Bronchial epithelial cell (primary cell): ENCODE measurements around the gene ERICH2. TPM values are rescaled to one million over a fixed set of nuclear protein-coding genes. Genes with fewer than 3 reads are reported as not detected.
A peak's percentile ranks its signal among the peaks of the same experiment; 100 is the strongest.

Source experiments
- DNase-seq: peaks from one replicate; pipeline ENCODE4 v3.0.0-alpha.2; 2010; ENCODE audit warnings: low read depth
- FAIRE-seq: peaks from 2 replicates; lab custom pipeline; 2011; peaks lifted over from hg19 to GRCh38; lab: Jason Lieb, UNC
- H3K27me3 ChIP-seq: 2 replicates; pipeline ENCODE4 v1.5.1; 2011; ENCODE audit warnings: low read length; ENCODE audit not compliant: control insufficient read depth, insufficient read depth
- H3K36me3 ChIP-seq: 2 replicates; pipeline ENCODE4 v1.5.1; 2011; ENCODE audit warnings: low read length; ENCODE audit not compliant: control insufficient read depth, insufficient read depth
- H3K4me3 ChIP-seq: 2 replicates; pipeline ENCODE4 v1.5.1; 2011; ENCODE audit warnings: mild to moderate bottlenecking, low read depth, low read length, control low read depth
- total RNA-seq: library from RNA; depleted of rRNA; stranded (reverse); fragments of >200 nt; gene quantifications from 2 replicates; pipeline ENCODE4 v1.2.1, GENCODE V29; 2014
- TF ChIP-seq, protein P1 (sequence below): IDR thresholded peaks from 2 replicates; pipeline ENCODE4 v1.5.1; 2011; ENCODE audit warnings: mild to moderate bottlenecking, moderate library complexity, low read length, control low read depth, inconsistent platforms; ENCODE audit not compliant: insufficient read depth, severe bottlenecking

ERICH2 gene
- total RNA-seq, 1 donor from 2014 or later = 4.7 TPM

GRCh38 chr2:170816504-170817092, 46.4 kb downstream of the ERICH2 start, which contains the start of gene GAD1:
GAD1 (plus strand) TSS chr2:170816887; CDS start chr2:170818592, 1,705 bp downstream.
- FAIRE-seq (no peak), DNase-seq (peak; percentile 67)
- H3K27me3 ChIP-seq = peaks cover 63% of the 10 kb centered on the region
- H3K4me3 ChIP-seq = peak within 1 kb of the TSS; percentile 44
- TF ChIP-seq, protein P1, sequence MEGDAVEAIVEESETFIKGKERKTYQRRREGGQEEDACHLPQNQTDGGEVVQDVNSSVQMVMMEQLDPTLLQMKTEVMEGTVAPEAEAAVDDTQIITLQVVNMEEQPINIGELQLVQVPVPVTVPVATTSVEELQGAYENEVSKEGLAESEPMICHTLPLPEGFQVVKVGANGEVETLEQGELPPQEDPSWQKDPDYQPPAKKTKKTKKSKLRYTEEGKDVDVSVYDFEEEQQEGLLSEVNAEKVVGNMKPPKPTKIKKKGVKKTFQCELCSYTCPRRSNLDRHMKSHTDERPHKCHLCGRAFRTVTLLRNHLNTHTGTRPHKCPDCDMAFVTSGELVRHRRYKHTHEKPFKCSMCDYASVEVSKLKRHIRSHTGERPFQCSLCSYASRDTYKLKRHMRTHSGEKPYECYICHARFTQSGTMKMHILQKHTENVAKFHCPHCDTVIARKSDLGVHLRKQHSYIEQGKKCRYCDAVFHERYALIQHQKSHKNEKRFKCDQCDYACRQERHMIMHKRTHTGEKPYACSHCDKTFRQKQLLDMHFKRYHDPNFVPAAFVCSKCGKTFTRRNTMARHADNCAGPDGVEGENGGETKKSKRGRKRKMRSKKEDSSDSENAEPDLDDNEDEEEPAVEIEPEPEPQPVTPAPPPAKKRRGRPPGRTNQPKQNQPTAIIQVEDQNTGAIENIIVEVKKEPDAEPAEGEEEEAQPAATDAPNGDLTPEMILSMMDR = no peak
- no peaks in the 10 kb centered on the region for H3K36me3 ChIP-seq

DNA sequence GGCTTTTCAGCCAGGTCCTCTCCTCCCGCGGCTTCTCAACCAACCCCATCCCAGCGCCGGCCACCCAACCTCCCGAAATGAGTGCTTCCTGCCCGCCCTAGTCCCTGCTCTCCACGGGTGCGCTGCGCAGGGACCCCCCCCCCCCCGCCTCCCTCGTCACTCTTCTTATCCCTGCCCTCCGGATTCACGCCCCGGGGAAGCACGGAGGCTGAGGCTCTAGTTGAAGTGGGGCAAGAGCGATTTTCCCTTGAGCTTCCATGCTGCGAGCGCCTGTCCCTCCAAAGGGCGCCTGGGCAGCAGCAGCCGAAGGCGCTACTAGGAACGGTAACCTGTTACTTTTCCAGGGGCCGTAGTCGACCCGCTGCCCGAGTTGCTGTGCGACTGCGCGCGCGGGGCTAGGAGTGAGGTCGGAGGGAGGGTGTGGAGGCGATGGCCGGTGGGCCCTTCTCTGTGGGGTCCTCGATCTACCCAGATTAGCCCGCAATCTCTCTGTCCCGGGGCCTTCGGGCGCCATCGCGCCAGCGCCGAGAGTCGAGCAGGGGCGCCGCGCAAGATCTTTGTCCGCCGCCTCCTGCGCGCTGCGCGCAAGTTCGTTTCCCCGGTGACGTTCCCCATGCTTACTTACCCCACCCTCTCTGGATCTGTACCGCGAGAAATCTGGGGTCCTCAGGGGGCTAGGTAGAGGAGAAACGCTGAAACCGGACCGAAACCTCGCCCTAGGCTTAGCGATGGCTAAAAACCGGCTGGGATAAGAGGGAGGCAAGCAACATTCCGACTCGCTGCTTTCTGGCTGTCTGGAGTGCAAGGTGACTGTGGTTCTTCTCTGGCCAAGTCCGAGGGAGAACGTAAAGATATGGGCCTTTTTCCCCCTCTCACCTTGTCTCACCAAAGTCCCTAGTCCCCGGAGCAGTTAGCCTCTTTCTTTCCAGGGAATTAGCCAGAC, 47.2 kb downstream of the ERICH2 start:
- FAIRE-seq (no peak), DNase-seq (no peak)
- Histone ChIP-seq H3K4me3 (peak overlapping the region; percentile 44), H3K27me3 (peaks cover 70% of the 10 kb centered on the region), H3K36me3 (no peaks in the 10 kb centered on the region)
- TF ChIP-seq, protein P1 = no peak

DNA sequence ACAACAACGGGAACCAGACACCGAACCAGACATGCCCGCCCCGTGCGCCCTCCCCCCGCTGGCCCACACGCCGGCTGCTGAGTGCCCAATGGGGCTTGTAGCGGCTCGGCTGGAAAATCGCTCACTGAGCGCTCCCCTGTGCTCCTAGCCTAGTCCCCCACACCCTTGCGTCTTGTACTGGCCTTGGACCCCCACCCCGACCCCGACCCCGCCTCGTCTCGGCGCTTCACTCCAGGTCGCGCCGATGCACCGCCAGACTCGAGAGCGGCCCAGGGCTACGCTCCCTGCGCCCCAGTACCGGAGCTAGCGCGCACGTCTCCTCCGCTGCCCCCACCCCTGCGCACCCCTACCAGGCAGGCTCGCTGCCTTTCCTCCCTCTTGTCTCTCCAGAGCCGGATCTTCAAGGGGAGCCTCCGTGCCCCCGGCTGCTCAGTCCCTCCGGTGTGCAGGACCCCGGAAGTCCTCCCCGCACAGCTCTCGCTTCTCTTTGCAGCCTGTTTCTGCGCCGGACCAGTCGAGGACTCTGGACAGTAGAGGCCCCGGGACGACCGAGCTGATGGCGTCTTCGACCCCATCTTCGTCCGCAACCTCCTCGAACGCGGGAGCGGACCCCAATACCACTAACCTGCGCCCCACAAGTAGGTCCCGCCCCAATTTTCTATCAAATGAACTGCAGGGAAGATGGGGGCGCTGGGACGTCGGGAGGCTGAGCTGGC, 48.0 kb downstream of the ERICH2 start:
- TF ChIP-seq, protein P1 = no peak
- DNase-seq = no peak
- peak overlapping the region; percentile 44 for H3K4me3 ChIP-seq
- H3K27me3 ChIP-seq = peaks cover 73% of the 10 kb centered on the region
- no peak for FAIRE-seq
- no peaks in the 10 kb centered on the region for H3K36me3 ChIP-seq

- H3K27me3 ChIP-seq = peaks cover 72% of the 10 kb centered on the region
- H3K36me3 ChIP-seq = no peaks in the 10 kb centered on the region
- no peak overlapping the region for H3K4me3 ChIP-seq
- FAIRE-seq (no peak), DNase-seq (no peak)
- TF ChIP-seq, protein P1 = no peak
Observed at GRCh38 chr2:170818752-170819470, 48.7 kb downstream of the ERICH2 start.
